DOHH2 (cell line): ENCODE measurements around the gene HBP1.

Experiments
- CTCF ChIP-seq: fragments of 200-600 bp; sonication (generic); IDR thresholded peaks from one replicate; pipeline ENCODE4 v1.5.1; 2014; ENCODE audit warnings: antibody characterized with exemption, mild to moderate bottlenecking, low read depth, low read length; ENCODE audit not compliant: poor library complexity, severe bottlenecking
- EZH2phosphoT487 ChIP-seq: fragments of 200-600 bp; sonication (generic); IDR thresholded peaks from 2 replicates; pipeline ENCODE4 v1.6.1; 2017; ENCODE audit warnings: borderline replicate concordance, mild to moderate bottlenecking, antibody characterized with exemption, low read length, moderate library complexity, mixed read lengths

DNA sequence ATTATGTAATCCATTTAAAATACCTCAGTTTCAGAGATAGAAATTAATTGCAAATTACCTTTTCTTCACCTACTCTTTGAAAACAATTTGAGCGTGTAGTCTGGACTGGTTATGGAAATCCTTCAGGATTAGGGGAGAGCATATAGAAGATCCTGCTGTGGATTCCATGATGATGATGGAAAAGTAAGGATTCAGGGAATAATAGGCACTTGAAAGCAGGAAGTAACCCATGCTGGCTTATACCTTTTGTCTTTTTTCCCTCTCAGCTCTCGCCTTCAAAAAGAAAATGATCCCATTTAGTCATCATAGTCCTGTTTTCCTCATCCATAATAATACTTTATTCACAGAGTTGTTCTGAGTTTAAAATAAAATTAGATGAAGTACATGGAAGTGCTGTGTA lies 4.4 kb downstream of the HBP1 start:
- no peak for TF ChIP-seq CTCF
- TF ChIP-seq EZH2phosphoT487 = no peak
